Glutamatergic neuron (in vitro differentiated cells): ENCODE measurements around the gene GXYLT2. TPM values are rescaled to one million over a fixed set of nuclear protein-coding genes. Genes with fewer than 3 reads are reported as not detected.
"Not testable (repeated sequence)": the region's sequence is repeated elsewhere in the genome, so short reads cannot be mapped to it uniquely, and the experiment has no call there.

Experiments used
- DNase-seq: peaks from one replicate; pipeline ENCODE4 v3.0.0; 2022
- H3K27ac Mint-ChIP-seq: one replicate; pipeline ENCODE4 v1.8.0; 2020; ENCODE audit warnings: mild to moderate bottlenecking, mixed read lengths, inconsistent platforms; ENCODE audit not compliant: unreplicated experiment
- H3K27me3 Mint-ChIP-seq: one replicate; pipeline ENCODE4 v1.8.0; 2020; ENCODE audit warnings: mild to moderate bottlenecking, moderate library complexity, mixed read lengths, inconsistent platforms; ENCODE audit not compliant: unreplicated experiment
- H3K36me3 Mint-ChIP-seq: one replicate; pipeline ENCODE4 v1.8.0; 2020; ENCODE audit warnings: mild to moderate bottlenecking, mixed read lengths, inconsistent platforms; ENCODE audit not compliant: unreplicated experiment
- H3K4me1 Mint-ChIP-seq: one replicate; pipeline ENCODE4 v1.8.0; 2020; ENCODE audit warnings: mild to moderate bottlenecking, low read depth, mixed read lengths, inconsistent platforms; ENCODE audit not compliant: unreplicated experiment
- H3K4me3 Mint-ChIP-seq: one replicate; pipeline ENCODE4 v1.8.0; 2020; ENCODE audit warnings: mild to moderate bottlenecking, mixed read lengths, inconsistent platforms; ENCODE audit not compliant: unreplicated experiment
- H3K9me3 Mint-ChIP-seq: one replicate; pipeline ENCODE4 v1.8.0; 2020; ENCODE audit warnings: mild to moderate bottlenecking, moderate library complexity, mixed read lengths, inconsistent platforms; ENCODE audit not compliant: unreplicated experiment
- total RNA-seq: library from RNA; stranded (reverse); fragmentation: NEBNext Ultra II Directional; extraction: Animal tissue kit (Norgen Biotek cat#: 25700); gene quantifications from one replicate; pipeline ENCODE4 v1.2.1, GENCODE V29; 2021; ENCODE audit not compliant: unreplicated experiment
- TF ChIP-seq, protein P1 (sequence below): fragments of 200-600 bp; sonication (generic); IDR thresholded peaks from one replicate; pipeline ENCODE4 v1.5.0; 2021; ENCODE audit not compliant: partially characterized antibody, unreplicated experiment

GXYLT2 gene
- total RNA-seq, 1 donor from 2014 or later = 10.9 TPM

DNA sequence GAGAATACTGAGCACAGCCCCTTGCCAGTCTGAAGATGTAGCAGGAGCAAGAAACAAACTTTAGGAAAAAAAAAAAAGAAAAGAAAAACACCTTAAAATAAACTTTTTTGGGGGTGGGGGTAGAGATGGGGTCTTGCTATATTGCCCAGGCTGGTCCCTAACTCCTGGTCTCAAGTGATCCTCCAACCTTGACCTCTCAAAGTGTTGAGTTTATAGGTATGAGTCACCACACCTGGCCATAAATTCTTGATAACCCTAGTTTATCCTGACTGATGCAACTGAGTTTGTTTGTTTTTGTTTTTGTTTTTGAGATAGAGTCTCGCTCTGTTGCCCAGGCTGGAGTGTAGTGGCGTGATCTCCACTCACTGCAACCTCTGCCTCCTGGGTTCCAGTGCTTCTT, 28.4 kb downstream of the GXYLT2 start:
- no peak for DNase-seq
- Mint-ChIP-seq H3K27ac (no peak overlapping the region), H3K36me3 (no peaks in the 10 kb centered on the region), H3K4me3 (no peak overlapping the region), H3K27me3 (no peaks in the 10 kb centered on the region), H3K4me1 (no peaks in the 10 kb centered on the region), H3K9me3 (no peaks in the 10 kb centered on the region)
- TF ChIP-seq, protein P1, sequence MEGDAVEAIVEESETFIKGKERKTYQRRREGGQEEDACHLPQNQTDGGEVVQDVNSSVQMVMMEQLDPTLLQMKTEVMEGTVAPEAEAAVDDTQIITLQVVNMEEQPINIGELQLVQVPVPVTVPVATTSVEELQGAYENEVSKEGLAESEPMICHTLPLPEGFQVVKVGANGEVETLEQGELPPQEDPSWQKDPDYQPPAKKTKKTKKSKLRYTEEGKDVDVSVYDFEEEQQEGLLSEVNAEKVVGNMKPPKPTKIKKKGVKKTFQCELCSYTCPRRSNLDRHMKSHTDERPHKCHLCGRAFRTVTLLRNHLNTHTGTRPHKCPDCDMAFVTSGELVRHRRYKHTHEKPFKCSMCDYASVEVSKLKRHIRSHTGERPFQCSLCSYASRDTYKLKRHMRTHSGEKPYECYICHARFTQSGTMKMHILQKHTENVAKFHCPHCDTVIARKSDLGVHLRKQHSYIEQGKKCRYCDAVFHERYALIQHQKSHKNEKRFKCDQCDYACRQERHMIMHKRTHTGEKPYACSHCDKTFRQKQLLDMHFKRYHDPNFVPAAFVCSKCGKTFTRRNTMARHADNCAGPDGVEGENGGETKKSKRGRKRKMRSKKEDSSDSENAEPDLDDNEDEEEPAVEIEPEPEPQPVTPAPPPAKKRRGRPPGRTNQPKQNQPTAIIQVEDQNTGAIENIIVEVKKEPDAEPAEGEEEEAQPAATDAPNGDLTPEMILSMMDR = no peak

DNA sequence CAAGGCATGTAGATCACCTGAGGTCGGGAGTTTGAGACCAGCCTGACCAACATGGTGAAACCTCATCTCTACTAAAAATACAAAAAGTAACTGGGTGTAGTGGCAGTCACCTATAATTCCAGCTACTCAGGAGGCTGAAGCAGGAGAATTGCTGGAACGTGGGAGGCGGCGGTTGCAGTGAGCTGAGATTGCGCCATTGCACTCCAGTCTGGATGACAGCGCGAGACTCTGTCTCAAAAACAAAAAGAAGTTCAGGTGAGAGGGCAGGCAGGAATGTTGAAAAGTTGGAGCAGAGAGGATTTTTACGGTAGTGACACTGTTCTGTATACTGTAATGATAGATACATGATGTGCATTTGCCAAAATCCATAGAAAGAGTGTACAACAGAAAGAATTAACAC, 31.7 kb downstream of the GXYLT2 start:
- Mint-ChIP-seq H3K4me1 (no peaks in the 10 kb centered on the region), H3K27me3 (no peaks in the 10 kb centered on the region), H3K4me3 (no peak overlapping the region), H3K27ac (no peak overlapping the region), H3K9me3 (no peaks in the 10 kb centered on the region), H3K36me3 (no peaks in the 10 kb centered on the region)
- TF ChIP-seq, protein P1 = no peak
- no peak for DNase-seq

GRCh38 chr3:72924055-72924454, 36.2 kb downstream of the GXYLT2 start:
- no peaks in the 10 kb centered on the region for H3K9me3 Mint-ChIP-seq
- DNase-seq = no peak
- H3K36me3 Mint-ChIP-seq = peaks cover 2% of the 10 kb centered on the region
- H3K4me1 Mint-ChIP-seq = no peaks in the 10 kb centered on the region
- no peak overlapping the region for H3K4me3 Mint-ChIP-seq
- H3K27ac Mint-ChIP-seq = no peak overlapping the region
- H3K27me3 Mint-ChIP-seq = no peaks in the 10 kb centered on the region
- TF ChIP-seq, protein P1 = no peak

DNA sequence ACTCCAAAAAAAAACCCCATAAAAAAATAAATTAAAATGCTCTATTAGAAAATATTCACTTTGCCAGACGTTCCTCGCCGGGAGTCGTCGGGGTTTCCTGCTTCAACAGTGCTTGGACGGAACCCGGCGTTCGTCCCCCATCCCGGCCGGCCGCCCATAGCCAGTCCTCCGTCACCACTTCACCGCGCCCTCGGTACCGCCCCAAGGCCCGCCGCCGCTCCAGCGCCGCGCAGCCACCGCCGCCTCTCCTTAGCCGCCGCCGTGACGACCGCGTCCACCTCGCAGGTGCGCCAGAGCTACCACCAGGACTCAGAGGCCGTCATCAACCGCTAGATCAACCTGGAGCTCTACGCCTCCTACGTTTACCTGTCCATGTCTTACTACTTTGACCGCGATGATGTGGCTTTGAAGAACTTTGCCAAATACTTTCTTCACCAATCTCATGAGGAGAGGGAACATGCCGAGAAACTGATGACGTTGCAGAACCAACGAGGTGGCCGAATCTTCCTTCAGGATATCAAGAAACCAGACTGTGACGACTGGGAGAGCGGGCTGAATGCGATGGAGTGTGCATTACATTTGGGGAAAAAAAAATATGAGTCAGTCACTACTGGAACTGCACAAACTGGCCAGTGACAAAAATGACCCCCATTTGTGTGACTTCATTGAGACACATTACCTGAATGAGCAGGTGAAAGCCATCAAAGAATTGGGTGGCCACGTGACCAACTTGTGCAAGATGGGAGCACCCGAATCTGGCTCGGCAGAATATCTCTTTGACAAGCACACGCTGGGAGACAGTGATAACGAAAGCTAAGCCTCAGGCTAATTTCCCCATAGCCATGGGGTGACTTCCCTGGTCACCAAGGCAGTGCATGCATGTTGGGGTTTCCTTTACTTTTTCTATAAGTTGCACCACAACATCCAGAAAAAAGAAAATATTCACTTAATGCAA, 41.2 kb downstream of the GXYLT2 start:
- not testable (repeated sequence) for DNase-seq, H3K27me3 Mint-ChIP-seq, H3K4me1 Mint-ChIP-seq, H3K9me3 Mint-ChIP-seq, H3K4me3 Mint-ChIP-seq, H3K36me3 Mint-ChIP-seq, H3K27ac Mint-ChIP-seq

GRCh38 chr3:72930754-72931153, 42.9 kb downstream of the GXYLT2 start:
- Mint-ChIP-seq H3K36me3 (peaks cover 5% of the 10 kb centered on the region), H3K27me3 (no peaks in the 10 kb centered on the region), H3K4me1 (no peaks in the 10 kb centered on the region), H3K27ac (no peak overlapping the region), H3K4me3 (no peak overlapping the region), H3K9me3 (no peaks in the 10 kb centered on the region)
- TF ChIP-seq, protein P1 = no peak
- no peak for DNase-seq
